Fibroblast of lung (primary cell): ENCODE measurements around the gene BAMBI. TPM values are rescaled to one million over a fixed set of nuclear protein-coding genes. Genes with fewer than 3 reads are reported as not detected.

Experiments used
- DNase-seq, 2 donors: peaks; one replicate each; pipeline versions ENCODE4 v3.0.0 to v3.0.0-alpha.2; 2010; ENCODE audit warnings: low read depth in 2 of 2
- H2AFZ ChIP-seq: 2 replicates; pipeline ENCODE4 v1.5.1; 2012; ENCODE audit warnings: low read length, control low read depth, inconsistent platforms
- H3K27ac ChIP-seq: 2 replicates; pipeline ENCODE4 v1.5.1; 2011; ENCODE audit warnings: low read length, control low read depth; ENCODE audit not compliant: insufficient read depth
- H3K27me3 ChIP-seq: 2 replicates; pipeline ENCODE4 v1.5.1; 2011; ENCODE audit warnings: mild to moderate bottlenecking, low read length; ENCODE audit not compliant: control insufficient read depth, insufficient read depth
- H3K36me3 ChIP-seq: 2 replicates; pipeline ENCODE4 v1.5.1; 2011; ENCODE audit warnings: low read length; ENCODE audit not compliant: control insufficient read depth, insufficient read depth
- H3K4me1 ChIP-seq: 2 replicates; pipeline ENCODE4 v1.5.1; 2011; ENCODE audit warnings: low read length; ENCODE audit not compliant: control insufficient read depth, insufficient read depth; ENCODE audit errors: extremely low read depth
- H3K4me2 ChIP-seq: 2 replicates; pipeline ENCODE4 v1.5.1; 2011; ENCODE audit warnings: low read length, control low read depth; ENCODE audit not compliant: insufficient read depth; ENCODE audit errors: extremely low read depth
- H3K4me3 ChIP-seq, 4 experiments: fragments of 200-600 bp in 1 of 4; sonication (generic) in 1 of 4; replicated peaks in 1 of 4; 2 replicates each; pipeline ENCODE4 v1.5.1; 2011 to 2016; ENCODE audit warnings: low read length in 4 of 4, low read depth in 3 of 4, mild to moderate bottlenecking in 3 of 4, control low read depth in 2 of 4, inconsistent platforms in 1 of 4, mixed read lengths in 1 of 4; ENCODE audit not compliant: insufficient read depth in 1 of 4; ENCODE audit errors: control extremely low read depth in 1 of 4
- H3K79me2 ChIP-seq: 2 replicates; pipeline ENCODE4 v1.5.1; 2012; ENCODE audit warnings: mild to moderate bottlenecking, low read length, inconsistent platforms; ENCODE audit not compliant: control insufficient read depth, insufficient read depth
- H3K9ac ChIP-seq: 2 replicates; pipeline ENCODE4 v1.5.1; 2011; ENCODE audit warnings: mild to moderate bottlenecking, low read length, control low read depth; ENCODE audit not compliant: insufficient read depth
- H3K9me3 ChIP-seq: 2 replicates; pipeline ENCODE4 v1.5.1; 2012; ENCODE audit warnings: low read depth, low read length; ENCODE audit not compliant: control insufficient read depth, insufficient read depth
- H4K20me1 ChIP-seq: 2 replicates; pipeline ENCODE4 v1.5.1; 2011; ENCODE audit warnings: low read length; ENCODE audit not compliant: control insufficient read depth, insufficient read depth; ENCODE audit errors: extremely low read depth
- EZH2 ChIP-seq: IDR thresholded peaks from 2 replicates; pipeline ENCODE4 v1.5.1; 2012; ENCODE audit warnings: low read length, control low read depth, mild to moderate bottlenecking; ENCODE audit errors: missing control alignments
- polyA plus RNA-seq, 2 donors: library from polyadenylated mRNA; depleted of rRNA in 1 of 2; stranded (reverse) in 1 of 2; unstranded in 1 of 2; fragments of >200 nt; gene quantifications; 2 replicates each; pipeline ENCODE4 v1.2.1, GENCODE V29; 2011 to 2012; ENCODE audit warnings: missing spikeins in 1 of 2
- total RNA-seq: library from RNA; depleted of rRNA; stranded (reverse); fragments of >200 nt; gene quantifications from 2 replicates; pipeline ENCODE4 v1.2.1, GENCODE V29; 2014
- TF ChIP-seq, protein P1 (sequence below), 2 donors: IDR thresholded peaks in 1 of 2; conservative IDR thresholded peaks in 1 of 2; 1 replicate in 1 of 2; 2 replicates in 1 of 2; pipeline ENCODE4 v1.5.1; 2011 to 2012; ENCODE audit warnings: low read length in 2 of 2, control low read depth in 1 of 2, inconsistent platforms in 1 of 2, low read depth in 1 of 2, mild to moderate bottlenecking in 1 of 2

BAMBI gene
- total and polyA plus RNA-seq, 2 donors (not counting 1 experiment from before 2014, with no cell fraction given): 4.6 to 17.8 TPM

DNA sequence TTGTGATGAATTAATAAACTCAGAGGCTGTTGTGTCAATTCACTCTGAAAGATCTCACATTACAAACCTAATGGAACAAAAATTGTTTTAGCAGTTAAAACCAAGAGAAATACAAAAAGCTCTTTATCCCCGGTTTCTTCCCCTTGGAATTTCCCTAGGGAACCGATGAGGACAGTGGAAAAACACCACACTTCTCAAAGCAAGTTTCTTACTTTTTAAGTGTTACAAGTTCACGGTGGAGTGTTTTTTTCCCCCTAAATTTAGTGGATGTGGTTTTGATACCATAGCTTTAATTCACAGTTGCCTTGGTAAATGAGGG is 10.3 kb downstream of the BAMBI start:
- Histone ChIP-seq H3K9me3 (no peaks in the 10 kb centered on the region), H3K27ac (no peak overlapping the region), H2AFZ (no peak overlapping the region), H3K4me1 (no peaks in the 10 kb centered on the region), H3K9ac (no peak overlapping the region), H3K4me2 (no peak overlapping the region), H3K27me3 (no peaks in the 10 kb centered on the region), H3K79me2 (no peaks in the 10 kb centered on the region), H3K4me3 (no peak overlapping the region), H3K36me3 (no peaks in the 10 kb centered on the region), H4K20me1 (peaks cover 2% of the 10 kb centered on the region)
- TF ChIP-seq EZH2: no peak
- TF ChIP-seq, protein P1, sequence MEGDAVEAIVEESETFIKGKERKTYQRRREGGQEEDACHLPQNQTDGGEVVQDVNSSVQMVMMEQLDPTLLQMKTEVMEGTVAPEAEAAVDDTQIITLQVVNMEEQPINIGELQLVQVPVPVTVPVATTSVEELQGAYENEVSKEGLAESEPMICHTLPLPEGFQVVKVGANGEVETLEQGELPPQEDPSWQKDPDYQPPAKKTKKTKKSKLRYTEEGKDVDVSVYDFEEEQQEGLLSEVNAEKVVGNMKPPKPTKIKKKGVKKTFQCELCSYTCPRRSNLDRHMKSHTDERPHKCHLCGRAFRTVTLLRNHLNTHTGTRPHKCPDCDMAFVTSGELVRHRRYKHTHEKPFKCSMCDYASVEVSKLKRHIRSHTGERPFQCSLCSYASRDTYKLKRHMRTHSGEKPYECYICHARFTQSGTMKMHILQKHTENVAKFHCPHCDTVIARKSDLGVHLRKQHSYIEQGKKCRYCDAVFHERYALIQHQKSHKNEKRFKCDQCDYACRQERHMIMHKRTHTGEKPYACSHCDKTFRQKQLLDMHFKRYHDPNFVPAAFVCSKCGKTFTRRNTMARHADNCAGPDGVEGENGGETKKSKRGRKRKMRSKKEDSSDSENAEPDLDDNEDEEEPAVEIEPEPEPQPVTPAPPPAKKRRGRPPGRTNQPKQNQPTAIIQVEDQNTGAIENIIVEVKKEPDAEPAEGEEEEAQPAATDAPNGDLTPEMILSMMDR (conservative IDR thresholded peaks at IDR 0.05 in 1 of 2, IDR thresholded peaks at IDR 0.05 in 1 of 2; ENCODE audit: low read depth in 1 of 2, low read length in 2 of 2): no peak
- DNase-seq: no peak

DNA sequence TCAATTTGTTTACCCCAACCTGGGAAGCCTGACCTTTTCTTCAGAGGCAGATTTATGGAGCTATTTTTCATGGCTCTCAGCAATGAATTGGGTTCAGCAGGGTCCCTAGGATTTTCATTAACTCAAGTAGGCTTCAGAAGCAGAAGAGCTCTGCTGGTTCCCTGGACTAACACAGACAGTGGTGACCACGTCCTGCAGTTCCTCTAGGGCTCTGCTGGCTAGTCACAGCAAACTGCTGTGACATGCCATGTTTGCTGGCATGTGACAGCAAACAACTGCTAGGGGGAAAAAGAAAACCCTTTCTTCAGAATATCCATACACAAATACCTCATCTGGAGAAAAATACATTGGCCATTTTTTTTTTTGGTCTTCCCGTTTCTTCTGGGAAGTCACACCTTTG is 13.2 kb downstream of the BAMBI start:
- no peak overlapping the region for H3K27ac ChIP-seq
- no peak overlapping the region for H2AFZ ChIP-seq
- DNase-seq: no peak
- no peak overlapping the region for H3K4me3 ChIP-seq
- no peaks in the 10 kb centered on the region for H3K27me3 ChIP-seq
- no peaks in the 10 kb centered on the region for H3K79me2 ChIP-seq
- H4K20me1 ChIP-seq: no peaks in the 10 kb centered on the region
- no peak overlapping the region for H3K9ac ChIP-seq
- no peaks in the 10 kb centered on the region for H3K36me3 ChIP-seq
- no peak overlapping the region for H3K4me2 ChIP-seq
- no peaks in the 10 kb centered on the region for H3K9me3 ChIP-seq
- TF ChIP-seq EZH2: no peak
- TF ChIP-seq, protein P1 (conservative IDR thresholded peaks at IDR 0.05 in 1 of 2, IDR thresholded peaks at IDR 0.05 in 1 of 2; ENCODE audit: low read depth in 1 of 2, low read length in 2 of 2): no peak
- no peaks in the 10 kb centered on the region for H3K4me1 ChIP-seq

DNA sequence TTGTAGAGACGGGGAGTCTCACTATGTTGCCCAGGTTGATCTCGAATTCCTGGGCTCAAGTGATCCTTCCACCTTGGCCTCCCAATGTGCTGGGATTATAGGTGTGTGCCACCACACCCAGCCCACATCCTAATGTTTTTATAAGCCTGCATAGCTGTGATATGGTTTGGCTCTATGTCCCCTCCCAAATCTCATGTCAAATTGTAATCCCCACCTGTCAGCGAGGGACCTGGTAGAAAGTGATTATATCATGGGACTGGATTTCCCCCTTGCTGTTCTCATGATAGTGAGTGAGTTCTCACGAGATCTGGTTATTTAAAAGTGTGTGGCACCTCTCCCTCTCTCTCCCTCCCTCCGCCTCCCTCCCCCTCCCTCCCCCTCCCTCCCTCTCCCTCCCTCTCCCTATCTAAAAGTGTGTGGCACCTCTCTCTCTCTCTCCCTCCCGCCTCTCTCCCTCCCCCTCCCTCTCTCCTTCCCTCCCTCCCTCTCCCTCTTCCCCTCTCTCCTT is 13.9 kb downstream of the BAMBI start:
- no peak overlapping the region for H3K9ac ChIP-seq
- H3K27me3 ChIP-seq: no peaks in the 10 kb centered on the region
- H4K20me1 ChIP-seq: no peaks in the 10 kb centered on the region
- no peaks in the 10 kb centered on the region for H3K9me3 ChIP-seq
- no peak overlapping the region for H3K4me2 ChIP-seq
- H3K27ac ChIP-seq: no peak overlapping the region
- no peaks in the 10 kb centered on the region for H3K79me2 ChIP-seq
- H3K36me3 ChIP-seq: no peaks in the 10 kb centered on the region
- H3K4me3 ChIP-seq: no peak overlapping the region
- TF ChIP-seq EZH2: no peak
- TF ChIP-seq, protein P1 (conservative IDR thresholded peaks at IDR 0.05 in 1 of 2, IDR thresholded peaks at IDR 0.05 in 1 of 2; ENCODE audit: low read depth in 1 of 2, low read length in 2 of 2): no peak
- no peaks in the 10 kb centered on the region for H3K4me1 ChIP-seq
- no peak for DNase-seq
- H2AFZ ChIP-seq: no peak overlapping the region
